T-helper 1 cell treated with Interleukin-12 subunit alpha and Interleukin-12 subunit beta and Interleukin-4 antibody, amounts not matched to agents 30 ng/mL and 1 ng/mL, for 36 hours (primary cell): ENCODE data around the gene TOR1AIP2. TPM values are rescaled to one million over a fixed set of nuclear protein-coding genes. Genes with fewer than 3 reads are reported as not detected.
"Not testable (repeated sequence)": the region's sequence is repeated elsewhere in the genome, so short reads cannot be mapped to it uniquely, and the experiment has no call there.

Experiments
- intact Hi-C: fragments of 100-400 bp; cut with micrococcal nuclease; formaldehyde crosslinking; loops from one replicate; pipeline ENCODE4 v1.15.1; 2024
- total RNA-seq: library from RNA; stranded (reverse); gene quantifications from 2 replicates; pipeline ENCODE4 v1.2.3, GENCODE V29; 2022

Gene TOR1AIP2
- total RNA-seq, 1 donor from 2014 or later: 50.4 TPM

DNA sequence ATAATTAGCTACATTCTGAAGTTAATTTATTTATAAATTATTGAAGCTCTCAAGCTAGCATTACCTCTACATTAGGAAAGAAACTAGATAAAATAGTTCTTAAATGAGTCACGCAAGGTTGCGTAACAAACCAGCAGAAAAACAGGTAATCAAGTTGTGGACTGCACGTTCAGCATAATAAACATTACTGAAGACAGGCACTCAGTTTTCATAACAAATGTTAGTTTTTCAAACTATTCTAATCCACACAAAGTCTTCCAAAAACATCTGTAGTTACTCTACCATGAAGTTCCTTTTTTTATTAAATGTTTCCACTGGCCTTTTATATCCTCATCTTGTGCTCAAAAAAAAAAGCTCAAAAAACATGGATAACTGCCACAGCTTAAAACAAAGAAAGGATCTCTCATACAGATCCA lies 1.3 kb downstream of the TOR1AIP2 start:
- intact Hi-C loops: loop anchor here (1.0 to 2.0 kb wide), 3 partner anchors 8 to 748 kb away; partner anchors contain the start of gene ACBD6

GRCh38 chr1:179875596-179876299 lies 1.9 kb downstream of the TOR1AIP2 start:
- intact Hi-C loops: loop anchor here (1.0 to 2.0 kb wide), 3 partner anchors 9 to 747 kb away; partner anchors contain the start of gene ACBD6

DNA sequence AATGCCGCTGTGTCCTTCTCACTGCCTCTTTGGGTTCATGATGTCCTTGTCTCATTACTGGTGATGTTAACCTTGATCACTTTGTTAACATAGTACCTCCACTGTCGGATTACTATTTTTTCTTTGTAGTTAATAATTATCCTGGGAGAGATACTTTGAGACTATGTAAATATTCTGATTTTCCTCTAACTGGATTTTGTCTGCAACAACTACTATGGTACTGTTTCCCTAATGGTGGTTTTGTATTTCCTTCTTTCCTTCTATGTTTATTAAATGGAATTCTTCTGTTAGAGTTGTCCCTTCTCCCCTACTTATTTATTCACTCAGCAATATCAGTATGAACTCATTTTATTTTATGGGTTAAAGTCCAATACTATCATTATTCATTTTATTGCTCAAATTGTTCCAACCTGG lies 4.2 kb downstream of the TOR1AIP2 start:
- intact Hi-C loops: no loop called here

DNA sequence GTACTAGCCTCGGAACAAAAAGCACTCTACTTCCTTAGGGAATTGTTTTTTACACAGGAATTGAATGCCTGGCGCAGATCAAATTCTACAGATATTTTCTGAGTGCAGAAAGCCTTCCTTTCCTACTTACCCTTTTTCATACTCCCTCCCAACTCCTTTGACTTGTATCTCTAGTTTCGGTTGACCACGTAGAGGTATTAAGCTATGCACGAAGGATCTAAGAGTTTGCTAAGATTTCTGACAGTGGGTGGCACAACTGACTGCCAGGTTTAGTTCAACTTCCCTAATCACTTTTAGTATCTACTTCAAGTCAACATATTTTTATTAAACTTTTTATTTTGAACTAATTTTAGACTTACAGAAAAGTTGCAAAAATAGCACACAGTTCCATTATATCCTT lies 5.0 kb downstream of the TOR1AIP2 start:
- intact Hi-C loops: no loop called here

DNA sequence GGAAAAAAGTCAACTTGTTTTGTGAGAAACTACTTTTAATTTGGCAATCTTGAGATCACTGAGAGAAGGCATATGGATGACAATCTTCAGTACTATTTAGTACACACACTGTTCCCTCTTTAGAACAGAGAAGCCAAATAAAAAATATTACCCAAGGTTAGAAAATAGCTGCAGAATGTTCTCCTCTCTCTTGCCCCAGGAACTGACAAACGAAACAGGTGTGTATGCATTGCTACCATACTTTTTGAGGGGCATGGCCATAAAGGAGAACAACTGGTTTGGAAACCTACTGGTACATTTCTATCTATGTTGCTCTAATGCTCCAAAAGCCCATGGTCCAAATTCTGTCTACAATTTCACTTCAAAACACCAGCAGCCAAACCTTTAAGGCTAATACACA lies 5.7 kb downstream of the TOR1AIP2 start:
- intact Hi-C loops: no loop called here

DNA sequence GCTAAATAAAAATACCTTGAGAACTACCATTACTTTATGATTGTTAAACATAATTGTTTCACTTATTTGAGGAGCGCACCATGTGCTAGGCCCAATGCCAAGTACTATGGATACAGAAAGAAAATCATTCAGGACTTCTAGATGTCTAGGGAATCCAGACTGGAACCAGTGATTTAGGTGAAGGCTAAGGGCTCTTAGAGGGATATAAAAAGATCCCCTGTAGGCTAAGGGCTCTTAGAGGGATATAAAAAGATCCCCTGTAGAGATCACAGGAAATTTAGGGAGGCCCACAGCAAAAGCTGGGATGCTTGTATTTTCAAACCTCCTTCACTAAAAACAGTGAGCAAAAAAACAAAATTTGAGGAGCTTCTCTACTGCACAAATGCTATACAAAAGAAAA lies 6.7 kb downstream of the TOR1AIP2 start:
- intact Hi-C loops: no loop called here

DNA sequence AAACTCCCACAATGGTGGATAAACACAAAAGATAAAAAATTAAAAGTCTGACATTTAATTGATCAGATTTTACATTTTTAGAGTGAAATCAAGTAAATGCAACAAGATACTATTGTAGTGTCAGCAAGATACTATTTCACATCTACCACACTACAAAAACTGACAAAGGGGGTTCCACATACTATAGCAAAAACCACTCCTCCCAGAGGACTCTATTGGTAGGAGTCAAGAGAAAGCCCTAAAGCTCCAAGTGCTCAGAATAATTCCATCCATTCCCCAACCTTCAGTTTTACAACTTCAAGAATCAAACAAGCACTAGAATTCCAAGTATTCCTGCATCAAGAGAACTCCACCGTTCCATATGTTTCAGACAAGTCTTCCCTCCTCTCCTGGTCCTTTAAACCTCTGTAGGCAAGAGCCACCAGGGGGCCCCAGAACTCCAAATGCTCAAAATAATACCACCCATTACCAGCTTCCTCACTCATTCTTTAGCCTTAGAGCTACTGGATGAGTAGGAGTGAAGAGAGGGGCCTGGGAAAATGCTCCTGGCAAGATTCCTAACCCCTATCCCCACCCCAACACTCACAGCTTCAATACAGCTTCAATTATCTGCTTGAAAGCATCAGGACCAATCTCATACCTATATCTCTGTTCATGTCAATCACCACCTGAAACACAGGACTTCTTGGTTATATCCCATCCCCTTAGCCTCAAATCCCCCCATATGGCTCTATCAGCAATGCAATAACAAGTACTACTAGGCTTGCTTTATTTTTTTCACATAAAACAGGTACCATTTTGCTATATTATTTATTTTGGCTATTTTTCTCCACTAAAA lies 9.9 kb downstream of the TOR1AIP2 start:
- intact Hi-C loops: loop anchor here (1.0 to 5.0 kb wide), 7 partner anchors 10 to 611 kb away; partner anchors contain the start of genes LHX4, TOR1AIP1 and TOR1AIP2

DNA sequence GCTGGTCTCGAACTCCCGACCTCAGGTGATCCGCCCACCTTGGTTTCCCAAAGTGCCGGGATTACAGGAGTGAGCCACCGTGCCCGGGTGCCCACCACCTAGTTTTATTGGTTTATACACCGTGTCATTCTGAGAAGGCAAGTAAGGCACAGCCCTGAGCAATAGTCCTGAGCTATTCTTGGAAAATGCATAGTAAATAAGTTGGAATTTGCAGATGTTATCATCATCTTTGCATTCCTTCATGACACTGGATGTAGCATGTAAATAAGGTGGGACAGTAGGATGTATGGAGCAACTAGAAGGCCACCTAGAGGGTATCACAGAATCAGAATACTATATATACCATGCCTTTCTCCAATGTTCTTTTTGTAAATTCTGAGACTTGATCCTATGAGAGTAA lies 11.0 kb downstream of the TOR1AIP2 start:
- intact Hi-C loops: loop anchor here (1.0 to 5.0 kb wide), 7 partner anchors 11 to 612 kb away; partner anchors contain the start of genes LHX4, TOR1AIP1 and TOR1AIP2

DNA sequence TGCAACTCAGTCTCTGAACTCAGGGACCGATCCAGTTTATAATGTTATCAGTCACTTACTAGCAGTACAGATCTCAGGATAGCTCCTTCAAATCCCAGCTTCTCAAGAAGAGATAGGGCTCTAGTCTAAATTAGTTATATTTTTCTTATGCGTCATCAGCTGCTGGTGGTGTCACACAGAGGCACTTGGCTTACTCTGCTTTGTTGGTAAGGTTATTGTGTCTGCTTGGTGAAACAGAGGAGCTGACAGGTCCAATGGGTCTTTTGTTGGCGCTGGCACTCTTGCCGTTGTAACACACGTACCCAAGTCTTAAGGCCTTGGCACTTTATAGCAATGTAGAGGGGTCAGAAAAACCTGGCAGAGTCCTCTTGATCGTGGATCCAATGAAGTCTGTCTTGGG lies 12.2 kb downstream of the TOR1AIP2 start:
- intact Hi-C loops: loop anchor here (5.0 kb wide), 1 partner anchor 367 kb away; the partner anchor contains the start of gene LHX4

- intact Hi-C loops: no loop called here
These were observed 17.0 kb downstream of the TOR1AIP2 start for GRCh38 chr1:179860652-179861051.

DNA sequence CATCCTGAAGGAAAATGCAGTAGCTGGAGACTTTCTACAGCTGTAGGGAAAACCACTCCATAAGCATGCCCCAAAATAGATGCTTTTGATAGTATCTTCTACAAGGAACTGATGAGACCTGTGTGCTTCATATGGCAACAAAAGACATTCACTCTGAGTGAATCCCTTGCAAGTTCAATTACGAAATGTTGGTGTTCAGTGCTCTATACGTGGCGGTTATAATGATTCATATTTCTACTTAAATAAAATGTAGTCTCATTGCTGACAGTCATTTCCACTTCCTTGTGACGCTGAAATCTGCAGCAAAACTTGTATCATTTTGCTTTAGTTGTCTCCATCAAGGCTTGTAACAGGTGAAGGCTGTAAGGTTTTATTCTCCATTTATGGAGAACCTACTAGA lies 20.6 kb downstream of the TOR1AIP2 start:
- intact Hi-C loops: no loop called here

- intact Hi-C loops: no loop called here
These were observed 21.3 kb downstream of the TOR1AIP2 start for GRCh38 chr1:179856296-179856695.

DNA sequence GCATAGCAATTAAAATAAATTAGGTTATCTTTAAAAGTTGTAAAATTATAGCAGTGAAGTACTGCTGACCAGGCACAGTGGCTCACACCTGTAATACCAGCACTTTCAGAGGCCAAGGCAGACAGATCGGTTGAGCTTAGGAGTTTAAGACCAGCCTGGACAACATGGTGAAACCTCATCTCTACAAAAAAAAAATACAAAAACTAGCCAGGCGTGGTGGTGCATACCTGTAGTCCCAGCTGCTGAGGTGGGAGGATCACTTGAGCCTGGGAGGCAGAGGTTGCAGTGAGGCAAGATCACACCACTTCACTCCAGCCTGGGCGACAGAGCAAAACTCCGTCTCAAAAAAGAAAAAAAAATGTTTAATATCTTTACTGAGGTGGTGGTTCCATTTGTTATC lies 21.8 kb downstream of the TOR1AIP2 start:
- intact Hi-C loops: not testable (repeated sequence)

DNA sequence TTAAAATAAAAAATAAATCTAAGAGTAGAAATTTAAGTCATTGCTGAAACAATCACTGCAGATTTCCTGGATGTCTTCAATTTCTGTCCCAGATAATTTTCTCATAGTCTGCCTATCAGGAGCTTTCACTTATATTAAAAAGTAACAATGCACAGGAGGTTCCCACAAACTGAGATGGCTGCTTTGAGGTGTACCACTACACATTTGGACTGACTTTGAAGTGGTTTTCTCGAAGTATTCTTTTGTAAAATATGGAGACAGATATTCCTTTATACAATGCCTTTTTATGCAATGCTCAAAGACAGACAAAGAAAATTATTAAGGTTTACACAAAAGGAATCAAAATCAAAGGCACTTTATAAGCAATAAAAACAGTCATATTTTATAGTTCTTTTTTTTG lies 24.5 kb downstream of the TOR1AIP2 start:
- intact Hi-C loops: no loop called here

DNA sequence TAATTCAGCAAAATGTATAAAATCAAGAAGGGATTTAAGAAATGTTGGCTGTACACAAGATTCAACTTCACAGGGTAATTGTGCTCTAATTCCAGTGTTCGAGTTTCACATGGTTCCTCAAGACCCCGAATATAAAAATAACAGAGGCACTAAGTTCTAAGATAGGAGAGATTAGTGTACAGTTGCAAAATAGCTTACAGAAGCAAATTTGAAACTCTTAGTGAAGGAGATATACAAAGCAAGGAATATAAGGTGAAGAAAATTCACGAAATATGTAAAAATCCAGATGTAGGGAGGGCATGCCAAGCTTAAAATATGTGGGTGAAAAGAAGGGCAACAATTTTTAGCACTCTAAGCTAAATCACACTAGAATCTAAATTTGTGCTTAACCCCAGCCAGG lies 29.4 kb downstream of the TOR1AIP2 start:
- intact Hi-C loops: no loop called here

DNA sequence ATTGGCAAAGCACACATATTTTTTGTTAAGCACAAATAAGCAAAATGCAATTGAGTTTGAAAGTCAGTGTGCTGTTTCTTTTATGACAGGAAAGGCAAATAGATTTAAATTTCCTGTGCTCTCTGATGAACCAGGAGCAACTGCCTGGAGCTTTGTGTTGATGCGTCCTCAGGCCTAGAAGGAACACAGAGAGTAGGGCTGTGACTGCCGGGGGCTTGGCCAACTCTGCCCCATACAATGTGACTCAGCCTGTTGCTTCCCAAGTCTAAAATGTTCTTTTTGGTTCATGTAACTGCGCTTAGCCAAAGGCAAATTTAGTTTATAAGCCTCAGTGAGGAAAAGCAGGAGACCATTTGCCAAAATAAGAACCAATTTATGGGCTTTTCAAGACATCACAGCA lies 37.5 kb downstream of the TOR1AIP2 start:
- intact Hi-C loops: no loop called here

- intact Hi-C loops: not testable (repeated sequence)
These were observed 40.7 kb downstream of the TOR1AIP2 start for GRCh38 chr1:179836686-179837445.

- intact Hi-C loops: no loop called here
These were observed 45.5 kb downstream of the TOR1AIP2 start for GRCh38 chr1:179831852-179832699.

DNA sequence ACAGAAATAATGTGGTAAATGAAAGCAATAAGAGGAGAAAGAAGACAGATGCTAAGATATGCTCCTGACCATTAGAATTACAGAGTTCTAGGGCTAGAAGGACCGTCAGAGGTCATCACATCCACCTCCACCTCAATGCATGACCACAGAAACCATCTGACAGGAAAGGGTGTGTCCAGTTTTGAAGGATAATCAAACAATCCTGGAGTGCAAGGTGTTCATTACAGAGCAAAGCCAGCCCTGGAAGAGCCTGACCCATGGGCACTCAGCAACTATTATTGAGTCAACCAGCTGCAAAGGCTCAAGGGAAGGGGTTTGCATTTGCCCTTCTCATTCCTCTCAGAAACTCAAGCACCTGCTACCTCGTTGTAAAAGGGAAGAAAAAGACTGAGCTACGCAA lies 46.4 kb downstream of the TOR1AIP2 start:
- intact Hi-C loops: no loop called here

- intact Hi-C loops: no loop called here
These were observed 49.0 kb downstream of the TOR1AIP2 start for GRCh38 chr1:179828554-179829110.
